GM12878 (cell line): ENCODE data around the gene FAM53B.

ENCODE experiments used
- ATF7 ChIP-seq: fragments of 450-650 bp; IDR thresholded peaks from 2 replicates; pipeline ENCODE4 v1.6.1; 2016; ENCODE audit warnings: low read depth, mild to moderate bottlenecking
- JUND ChIP-seq: IDR thresholded peaks from 2 replicates; pipeline ENCODE4 v1.6.1; 2012; ENCODE audit warnings: low read depth, mild to moderate bottlenecking, low read length, improper control_type of control experiment, moderate library complexity
- MAX ChIP-seq: IDR thresholded peaks from 2 replicates; pipeline ENCODE4 v1.6.1; 2012; ENCODE audit warnings: low read depth, low read length, improper control_type of control experiment
- MEF2B ChIP-seq: fragments of 450-650 bp; IDR thresholded peaks from 2 replicates; pipeline ENCODE4 v1.6.1; 2018; ENCODE audit warnings: mild to moderate bottlenecking, moderate library complexity; ENCODE audit not compliant: partially characterized antibody, poor library complexity, severe bottlenecking
- POLR2AphosphoS5 ChIP-seq: IDR thresholded peaks from 2 replicates; pipeline ENCODE4 v1.6.1; 2011; ENCODE audit warnings: mild to moderate bottlenecking, low read length, inconsistent platforms
- REST ChIP-seq: IDR thresholded peaks from 2 replicates; pipeline ENCODE4 v1.6.1; 2012; ENCODE audit warnings: mild to moderate bottlenecking, low read depth, low read length
- SUZ12 ChIP-seq: fragments of 200-600 bp; sonication (generic); IDR thresholded peaks from one replicate; pipeline ENCODE4 v1.6.1; 2018; ENCODE audit warnings: antibody characterized with exemption, mild to moderate bottlenecking; ENCODE audit not compliant: unreplicated experiment
- ZZZ3 ChIP-seq: IDR thresholded peaks from 2 replicates; pipeline ENCODE4 v1.6.1; 2011; ENCODE audit warnings: low read depth; ENCODE audit not compliant: control insufficient read depth, insufficient read length

GRCh38 chr10:124732931-124733570, 11.1 kb downstream of the FAM53B start:
- TF ChIP-seq JUND (no peak), MEF2B (peak; percentile 41), POLR2AphosphoS5 (peak; percentile 36; the same call in 1 of the 2 replicates), SUZ12 (no peak), MAX (no peak), ATF7 (peak; percentile 55), ZZZ3 (no peak), REST (no peak)
